Body of pancreas (tissue), 4 donors: Measurements from ENCODE around the gene PTPRCAP.

Experiments
- POLR2A ChIP-seq, 3 donors: fragments of 450-650 bp; IDR thresholded peaks; one replicate each; pipeline ENCODE4 v1.6.1; 2016; ENCODE audit warnings: antibody characterized with exemption in 3 of 3, mild to moderate bottlenecking in 2 of 3
- TF ChIP-seq, protein P1 (sequence below), 7 experiments: fragments of 450-650 bp in 4 of 7; fragments of 200-600 bp in 3 of 7; sonication (generic) in 3 of 7; IDR thresholded peaks; one replicate each; pipeline ENCODE4 v1.5.1; 2016 to 2019; ENCODE audit warnings: antibody characterized with exemption in 7 of 7

DNA sequence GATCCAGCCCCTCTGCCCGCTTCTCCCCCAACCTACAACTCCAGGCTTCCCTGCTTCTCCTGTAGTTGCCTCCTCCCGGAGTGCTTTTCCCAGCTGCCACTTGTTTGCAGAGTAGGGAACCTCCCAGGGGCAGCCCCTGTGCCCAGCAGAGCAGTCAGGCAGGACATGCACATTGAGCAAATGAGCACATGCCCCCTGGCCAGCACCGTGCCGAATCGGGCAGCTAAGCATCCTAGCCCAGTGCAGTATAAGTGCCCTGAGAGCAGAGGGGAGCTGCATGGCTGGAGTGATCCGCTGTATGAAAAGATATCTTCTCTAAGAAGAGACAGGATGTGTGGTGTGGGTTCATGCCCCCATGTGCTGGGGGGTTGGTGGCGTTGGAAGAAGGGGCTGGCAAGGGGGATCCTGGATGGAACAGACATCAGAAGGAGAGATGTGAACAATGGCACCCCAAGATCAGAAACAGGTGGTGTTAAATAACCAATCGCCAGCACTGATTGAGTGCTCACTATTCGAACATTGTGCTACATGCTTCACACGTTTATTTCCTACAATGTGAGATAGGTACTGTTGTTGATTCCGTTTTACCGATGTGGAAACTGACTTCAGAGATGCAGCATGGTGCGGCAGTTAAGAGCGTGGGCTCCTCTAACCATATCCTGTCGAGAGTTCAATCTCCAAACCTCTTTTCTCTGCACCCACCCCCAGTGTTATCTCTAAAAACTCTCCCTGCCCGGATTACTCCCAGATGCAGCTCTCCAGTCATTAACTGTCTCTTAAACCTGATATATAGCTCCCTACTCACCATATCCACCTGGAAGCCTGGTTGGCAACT lies 46.6 kb upstream of the PTPRCAP start:
- TF ChIP-seq POLR2A (IDR thresholded peaks at IDR 0.05): no peak
- TF ChIP-seq, protein P1, sequence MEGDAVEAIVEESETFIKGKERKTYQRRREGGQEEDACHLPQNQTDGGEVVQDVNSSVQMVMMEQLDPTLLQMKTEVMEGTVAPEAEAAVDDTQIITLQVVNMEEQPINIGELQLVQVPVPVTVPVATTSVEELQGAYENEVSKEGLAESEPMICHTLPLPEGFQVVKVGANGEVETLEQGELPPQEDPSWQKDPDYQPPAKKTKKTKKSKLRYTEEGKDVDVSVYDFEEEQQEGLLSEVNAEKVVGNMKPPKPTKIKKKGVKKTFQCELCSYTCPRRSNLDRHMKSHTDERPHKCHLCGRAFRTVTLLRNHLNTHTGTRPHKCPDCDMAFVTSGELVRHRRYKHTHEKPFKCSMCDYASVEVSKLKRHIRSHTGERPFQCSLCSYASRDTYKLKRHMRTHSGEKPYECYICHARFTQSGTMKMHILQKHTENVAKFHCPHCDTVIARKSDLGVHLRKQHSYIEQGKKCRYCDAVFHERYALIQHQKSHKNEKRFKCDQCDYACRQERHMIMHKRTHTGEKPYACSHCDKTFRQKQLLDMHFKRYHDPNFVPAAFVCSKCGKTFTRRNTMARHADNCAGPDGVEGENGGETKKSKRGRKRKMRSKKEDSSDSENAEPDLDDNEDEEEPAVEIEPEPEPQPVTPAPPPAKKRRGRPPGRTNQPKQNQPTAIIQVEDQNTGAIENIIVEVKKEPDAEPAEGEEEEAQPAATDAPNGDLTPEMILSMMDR (IDR thresholded peaks at IDR 0.05): no peak
